ENCODE data around the gene UBASH3B.

UBASH3B gene

DNA sequence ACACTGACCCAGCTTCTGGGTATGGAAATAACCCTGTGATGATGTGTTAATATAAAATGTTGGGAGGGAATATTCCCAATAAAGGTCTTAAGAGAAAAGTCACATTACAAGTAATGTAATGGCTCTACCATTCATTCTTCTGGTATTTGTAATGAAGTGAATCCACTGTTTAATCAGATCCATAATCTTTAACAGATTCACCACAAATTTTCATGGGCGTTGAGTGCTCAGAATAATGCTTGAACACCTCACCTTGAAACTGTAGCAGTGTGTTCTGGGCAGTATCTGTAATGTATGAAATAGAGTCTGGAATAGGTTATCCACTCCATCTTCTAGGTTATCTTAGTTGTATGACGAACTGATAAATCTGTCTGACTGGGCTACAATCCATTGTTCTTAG, 156.2 kb downstream of the UBASH3B start:
- Histone ChIP-seq H2AFZ (ENCODE audit: low read length) (no peak overlapping the region), H3K9ac (ENCODE audit: low read length) (no peak overlapping the region), H3K4me1 (ENCODE audit: low read length) (peaks cover 6% of the 10 kb centered on the region), H3K36me3 (replicated peaks; ENCODE audit: insufficient read depth, low read length) (no peaks in the 10 kb centered on the region), H3K79me2 (ENCODE audit: low read length) (no peaks in the 10 kb centered on the region), H3F3A (ENCODE audit: insufficient read depth, low read length) (no peaks in the 10 kb centered on the region), H3K9me3 (replicated peaks; ENCODE audit: insufficient read depth, low read length) (no peaks in the 10 kb centered on the region), H3K4me2 (ENCODE audit: low read depth, low read length) (no peak overlapping the region), H3K27ac (ENCODE audit: low read length) (no peak overlapping the region), H3K9me2 (replicated peaks; ENCODE audit: insufficient read depth, low read length) (no peaks in the 10 kb centered on the region), H4K20me1 (ENCODE audit: insufficient read depth, low read length) (no peaks in the 10 kb centered on the region), H3K4me3 (ENCODE audit: low read length) (no peak overlapping the region), H3K27me3 (replicated peaks; ENCODE audit: insufficient read depth, low read length) (no peaks in the 10 kb centered on the region)
- DNase-seq: no peak
- TF ChIP-seq EZH2phosphoT487 (IDR thresholded peaks at IDR 0.05; ENCODE audit: low read length) (no peak), EZH2 (optimal IDR thresholded peaks at IDR 0.05; ENCODE audit: low read depth, low read length) (no peak)
- TF ChIP-seq, protein P1, sequence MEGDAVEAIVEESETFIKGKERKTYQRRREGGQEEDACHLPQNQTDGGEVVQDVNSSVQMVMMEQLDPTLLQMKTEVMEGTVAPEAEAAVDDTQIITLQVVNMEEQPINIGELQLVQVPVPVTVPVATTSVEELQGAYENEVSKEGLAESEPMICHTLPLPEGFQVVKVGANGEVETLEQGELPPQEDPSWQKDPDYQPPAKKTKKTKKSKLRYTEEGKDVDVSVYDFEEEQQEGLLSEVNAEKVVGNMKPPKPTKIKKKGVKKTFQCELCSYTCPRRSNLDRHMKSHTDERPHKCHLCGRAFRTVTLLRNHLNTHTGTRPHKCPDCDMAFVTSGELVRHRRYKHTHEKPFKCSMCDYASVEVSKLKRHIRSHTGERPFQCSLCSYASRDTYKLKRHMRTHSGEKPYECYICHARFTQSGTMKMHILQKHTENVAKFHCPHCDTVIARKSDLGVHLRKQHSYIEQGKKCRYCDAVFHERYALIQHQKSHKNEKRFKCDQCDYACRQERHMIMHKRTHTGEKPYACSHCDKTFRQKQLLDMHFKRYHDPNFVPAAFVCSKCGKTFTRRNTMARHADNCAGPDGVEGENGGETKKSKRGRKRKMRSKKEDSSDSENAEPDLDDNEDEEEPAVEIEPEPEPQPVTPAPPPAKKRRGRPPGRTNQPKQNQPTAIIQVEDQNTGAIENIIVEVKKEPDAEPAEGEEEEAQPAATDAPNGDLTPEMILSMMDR (IDR thresholded peaks at IDR 0.05; ENCODE audit: low read length): no peak

DNA sequence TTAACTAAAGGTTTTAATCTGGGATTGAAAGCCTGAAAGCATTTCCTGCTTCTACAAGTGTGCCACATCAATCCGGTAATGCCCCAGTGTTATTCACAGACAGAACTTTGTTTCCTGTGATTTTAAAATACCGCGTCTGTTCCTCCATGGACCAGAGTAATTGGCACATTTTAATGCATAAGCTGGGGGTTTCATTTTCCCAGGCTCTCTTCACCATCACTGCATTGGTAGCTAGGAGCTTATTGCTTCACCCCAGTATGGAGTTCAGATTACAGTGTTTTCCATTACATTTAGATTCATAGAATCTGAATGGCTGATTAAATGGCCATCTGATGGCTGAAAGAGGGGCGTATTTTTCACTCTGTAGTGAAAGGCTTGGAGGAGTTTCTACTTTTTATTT, 157.1 kb downstream of the UBASH3B start:
- Histone ChIP-seq H3K9me3 (replicated peaks; ENCODE audit: insufficient read depth, low read length) (no peaks in the 10 kb centered on the region), H2AFZ (ENCODE audit: low read length) (no peak overlapping the region), H3K9me2 (replicated peaks; ENCODE audit: insufficient read depth, low read length) (no peaks in the 10 kb centered on the region), H3K79me2 (ENCODE audit: low read length) (no peaks in the 10 kb centered on the region), H3K27ac (ENCODE audit: low read length) (no peak overlapping the region), H3K27me3 (replicated peaks; ENCODE audit: insufficient read depth, low read length) (no peaks in the 10 kb centered on the region), H3K4me2 (ENCODE audit: low read depth, low read length) (no peak overlapping the region), H3F3A (ENCODE audit: insufficient read depth, low read length) (no peaks in the 10 kb centered on the region), H3K4me3 (ENCODE audit: low read length) (no peak overlapping the region), H3K4me1 (ENCODE audit: low read length) (peaks cover 6% of the 10 kb centered on the region), H4K20me1 (ENCODE audit: insufficient read depth, low read length) (no peaks in the 10 kb centered on the region), H3K9ac (ENCODE audit: low read length) (no peak overlapping the region), H3K36me3 (replicated peaks; ENCODE audit: insufficient read depth, low read length) (no peaks in the 10 kb centered on the region)
- no peak for DNase-seq
- TF ChIP-seq EZH2 (optimal IDR thresholded peaks at IDR 0.05; ENCODE audit: low read depth, low read length) (no peak), EZH2phosphoT487 (IDR thresholded peaks at IDR 0.05; ENCODE audit: low read length) (no peak)
- TF ChIP-seq, protein P1 (IDR thresholded peaks at IDR 0.05; ENCODE audit: low read length): no peak

DNA sequence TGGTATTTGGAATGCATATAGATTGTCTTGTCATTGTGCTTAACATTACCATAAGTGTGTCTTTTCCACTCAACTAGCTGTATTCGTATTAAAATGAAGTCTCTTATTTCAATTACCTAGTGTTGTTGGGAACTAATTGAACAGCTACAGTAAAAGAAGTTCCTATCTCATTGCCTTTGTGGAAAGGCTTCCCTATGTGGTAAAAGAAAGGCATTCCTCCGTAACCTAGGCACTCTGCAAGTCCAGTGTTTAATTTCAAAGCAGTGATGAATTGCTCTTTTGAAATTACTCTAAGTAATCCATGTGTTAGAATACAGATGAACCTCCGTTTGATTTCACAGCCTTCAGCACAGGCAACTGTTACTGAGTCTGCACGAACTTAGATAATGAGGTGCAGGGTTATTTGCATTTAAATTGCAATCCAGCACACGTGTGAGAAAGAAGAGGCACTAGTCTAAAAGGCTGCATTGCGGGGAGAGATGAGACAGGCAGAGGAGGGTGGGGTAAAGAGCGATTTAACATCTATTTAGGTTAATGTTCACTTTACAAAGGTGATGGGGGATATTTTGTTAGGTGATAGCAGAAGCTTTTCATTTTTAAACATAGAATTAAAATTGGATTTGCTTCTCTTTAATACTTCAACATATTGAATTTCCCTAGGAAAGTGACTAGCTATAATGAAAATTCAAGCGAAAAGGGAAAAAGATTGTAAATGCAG, 157.8 kb downstream of the UBASH3B start:
- Histone ChIP-seq H3K36me3 (replicated peaks; ENCODE audit: insufficient read depth, low read length) (no peaks in the 10 kb centered on the region), H3F3A (ENCODE audit: insufficient read depth, low read length) (no peaks in the 10 kb centered on the region), H3K4me2 (ENCODE audit: low read depth, low read length) (no peak overlapping the region), H2AFZ (ENCODE audit: low read length) (no peak overlapping the region), H4K20me1 (ENCODE audit: insufficient read depth, low read length) (no peaks in the 10 kb centered on the region), H3K79me2 (ENCODE audit: low read length) (no peaks in the 10 kb centered on the region), H3K4me3 (ENCODE audit: low read length) (no peak overlapping the region), H3K9me2 (replicated peaks; ENCODE audit: insufficient read depth, low read length) (no peaks in the 10 kb centered on the region), H3K27me3 (replicated peaks; ENCODE audit: insufficient read depth, low read length) (no peaks in the 10 kb centered on the region), H3K9me3 (replicated peaks; ENCODE audit: insufficient read depth, low read length) (no peaks in the 10 kb centered on the region), H3K4me1 (ENCODE audit: low read length) (peaks cover 4% of the 10 kb centered on the region), H3K27ac (ENCODE audit: low read length) (no peak overlapping the region), H3K9ac (ENCODE audit: low read length) (no peak overlapping the region)
- no peak for DNase-seq
- TF ChIP-seq, protein P1 (IDR thresholded peaks at IDR 0.05; ENCODE audit: low read length): no peak
- TF ChIP-seq EZH2 (optimal IDR thresholded peaks at IDR 0.05; ENCODE audit: low read depth, low read length): no peak
- no peak for TF ChIP-seq EZH2phosphoT487 (IDR thresholded peaks at IDR 0.05; ENCODE audit: low read length)

Data from MM.1S (cell line).